Peyer's patch (tissue), 4 donors: ENCODE measurements around the gene BMF. TPM values are rescaled to one million over a fixed set of nuclear protein-coding genes. Genes with fewer than 3 reads are reported as not detected.

Experiments
- DNase-seq, 3 donors: peaks; one replicate each; pipeline ENCODE4 v3.0.0-alpha.2; 2017 to 2019
- H3K27ac ChIP-seq, 4 donors: fragments of 200-600 bp; sonication (generic); one replicate each; pipeline ENCODE4 v1.5.1; 2016 to 2019
- H3K27me3 ChIP-seq, 2 donors: fragments of 200-600 bp; sonication (generic); one replicate each; pipeline ENCODE4 v1.5.1; 2019
- H3K36me3 ChIP-seq, 3 donors: fragments of 200-600 bp; sonication (generic); one replicate each; pipeline ENCODE4 v1.5.1; 2016 to 2019
- H3K4me1 ChIP-seq, 4 donors: fragments of 200-600 bp; sonication (generic); one replicate each; pipeline ENCODE4 v1.5.1; 2016 to 2019
- H3K4me3 ChIP-seq, 4 donors: fragments of 200-600 bp; sonication (generic); 1 replicate in 3 of 4; 2 replicates in 1 of 4; pipeline ENCODE4 v1.5.1; 2016 to 2019; ENCODE audit warnings: mild to moderate bottlenecking in 1 of 4
- H3K9me3 ChIP-seq, 4 donors: fragments of 200-600 bp; sonication (generic); one replicate each; pipeline ENCODE4 v1.5.1; 2016 to 2019; ENCODE audit warnings: mild to moderate bottlenecking in 1 of 4
- CTCF ChIP-seq, 6 experiments: fragments of 450-650 bp in 4 of 6; fragments of 200-600 bp in 2 of 6; sonication (generic) in 1 of 6; IDR thresholded peaks; one replicate each; pipeline ENCODE4 v1.5.1; 2017 to 2019; ENCODE audit warnings: antibody characterized with exemption in 6 of 6, mild to moderate bottlenecking in 3 of 6, moderate library complexity in 1 of 6
- POLR2A ChIP-seq, 2 donors: fragments of 450-650 bp; IDR thresholded peaks; one replicate each; pipeline ENCODE4 v1.5.1; 2017; ENCODE audit warnings: antibody characterized with exemption in 2 of 2, mild to moderate bottlenecking in 2 of 2, moderate library complexity in 2 of 2
- total RNA-seq, 4 donors: library from RNA; depleted of rRNA; stranded (reverse); fragments of >200 nt; gene quantifications; one replicate each; pipeline ENCODE4 v1.1.0, GENCODE V29; 2016

Gene BMF
- total RNA-seq, 4 donors from 2014 or later: 13.5 to 98.2 (median 26.1) TPM

GRCh38 chr15:40072216-40072990 lies 36.3 kb downstream of the BMF start:
- no peaks in the 10 kb centered on the region for H3K36me3 ChIP-seq
- no peak overlapping the region for H3K27ac ChIP-seq
- H3K4me1 ChIP-seq: peaks cover 0 to 22% (median 17%) of the 10 kb centered on the region in 4 donors

GRCh38 chr15:40070608-40071218 lies 38.0 kb downstream of the BMF start:
- no peaks in the 10 kb centered on the region for H3K27me3 ChIP-seq
- no peak for DNase-seq
- H3K4me3 ChIP-seq: no peak overlapping the region
- peaks cover 0 to 22% (median 17%) of the 10 kb centered on the region in 4 donors for H3K4me1 ChIP-seq
- H3K9me3 ChIP-seq: no peaks in the 10 kb centered on the region
- H3K27ac ChIP-seq: peak overlapping the region in 2 of 4 donors; percentile 65 to 84
- TF ChIP-seq CTCF (IDR thresholded peaks at IDR 0.05) (no peak), POLR2A (IDR thresholded peaks at IDR 0.05) (no peak)
- H3K36me3 ChIP-seq: no peaks in the 10 kb centered on the region

More at GRCh38 chr15:40072216-40072990, 36.3 kb downstream of the BMF start:
- H3K27me3 ChIP-seq: no peaks in the 10 kb centered on the region
- no peaks in the 10 kb centered on the region for H3K9me3 ChIP-seq
- H3K4me3 ChIP-seq: no peak overlapping the region
- TF ChIP-seq CTCF (IDR thresholded peaks at IDR 0.05) (peak in 3 of 6 experiments; percentile 11 to 41 (median 38)), POLR2A (IDR thresholded peaks at IDR 0.05) (no peak)
- peak in 1 of 3 donors; percentile 60 for DNase-seq

- DNase-seq: no peak
- Histone ChIP-seq H3K9me3 (no peaks in the 10 kb centered on the region), H3K36me3 (no peaks in the 10 kb centered on the region), H3K27me3 (no peaks in the 10 kb centered on the region), H3K27ac (peak overlapping the region in 2 of 4 donors; percentile 65 to 84), H3K4me3 (no peak overlapping the region), H3K4me1 (peaks cover 0 to 22% (median 17%) of the 10 kb centered on the region in 4 donors)
- TF ChIP-seq POLR2A (IDR thresholded peaks at IDR 0.05) (no peak), CTCF (IDR thresholded peaks at IDR 0.05) (no peak)
These were observed 38.5 kb downstream of the BMF start for GRCh38 chr15:40070166-40070557.

- Histone ChIP-seq H3K4me1 (peaks cover 0 to 25% (median 21%) of the 10 kb centered on the region in 4 donors), H3K27ac (peak overlapping the region; percentile 65 to 84 (median 72)), H3K27me3 (no peaks in the 10 kb centered on the region), H3K4me3 (no peak overlapping the region), H3K36me3 (no peaks in the 10 kb centered on the region), H3K9me3 (no peaks in the 10 kb centered on the region)
- peak; percentile 77 to 95 (median 94) for DNase-seq
- TF ChIP-seq CTCF (IDR thresholded peaks at IDR 0.05): peak in 2 of 6 experiments; percentile 6 to 15
- TF ChIP-seq POLR2A (IDR thresholded peaks at IDR 0.05): peak in 1 of 2 donors; percentile 20
These were observed 39.2 kb downstream of the BMF start for GRCh38 chr15:40069178-40070165.
